Erythroblast (primary cell): Measurements from ENCODE around the gene HDAC4.

Experiments
- DNase-seq, 2 experiments: peaks; one replicate each; lab custom pipeline; 2025; lab: John Stamatoyannopoulos, UW
- GATA1 ChIP-seq: IDR thresholded peaks from 2 replicates; pipeline ENCODE4 v1.6.1; 2011; ENCODE audit warnings: low read depth, mild to moderate bottlenecking, control low read depth, low read length, moderate library complexity
- POLR2A ChIP-seq: IDR thresholded peaks from 2 replicates; pipeline ENCODE4 v1.6.1; 2011; ENCODE audit warnings: mild to moderate bottlenecking, low read length

The HDAC4 gene

GRCh38 chr2:239226677-239227581, 173.9 kb downstream of the HDAC4 start:
- TF ChIP-seq POLR2A (no peak), GATA1 (no peak)
- no peak for DNase-seq

DNA sequence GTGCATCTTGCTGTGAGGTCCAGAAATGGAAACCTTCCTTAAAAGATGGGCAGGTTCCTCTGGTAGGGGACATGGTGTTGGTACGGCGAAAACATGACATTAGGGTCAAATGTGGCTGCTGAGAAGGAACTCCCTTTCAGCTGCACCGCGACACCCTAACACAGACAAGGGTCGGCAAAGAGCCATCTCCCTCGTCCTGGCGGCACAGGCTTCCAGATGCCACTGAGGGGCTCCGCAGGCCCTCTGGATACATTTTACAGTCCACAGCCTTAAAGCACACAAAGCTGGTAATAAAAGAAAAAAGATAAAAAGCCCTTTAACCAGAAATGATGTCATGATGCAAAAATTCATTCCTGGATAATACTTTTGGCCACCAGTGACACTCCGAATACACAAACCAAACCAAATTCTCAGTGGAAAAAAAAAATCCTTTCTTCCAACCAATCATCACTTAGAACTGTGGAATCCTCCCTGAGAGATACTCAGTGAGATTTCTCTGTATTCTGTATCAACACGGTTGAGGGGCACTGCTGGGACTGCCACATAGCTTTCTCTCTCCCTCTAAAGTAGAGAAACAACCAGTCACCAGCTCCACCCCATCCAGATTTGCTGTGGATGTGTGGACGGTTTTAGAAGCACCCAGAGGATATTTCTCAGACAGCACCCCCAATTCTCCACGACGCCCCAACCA, 174.8 kb downstream of the HDAC4 start:
- DNase-seq: no peak
- TF ChIP-seq GATA1: no peak
- TF ChIP-seq POLR2A: no peak

GRCh38 chr2:239225371-239225851, 175.4 kb downstream of the HDAC4 start:
- TF ChIP-seq GATA1 (no peak), POLR2A (no peak)

DNA sequence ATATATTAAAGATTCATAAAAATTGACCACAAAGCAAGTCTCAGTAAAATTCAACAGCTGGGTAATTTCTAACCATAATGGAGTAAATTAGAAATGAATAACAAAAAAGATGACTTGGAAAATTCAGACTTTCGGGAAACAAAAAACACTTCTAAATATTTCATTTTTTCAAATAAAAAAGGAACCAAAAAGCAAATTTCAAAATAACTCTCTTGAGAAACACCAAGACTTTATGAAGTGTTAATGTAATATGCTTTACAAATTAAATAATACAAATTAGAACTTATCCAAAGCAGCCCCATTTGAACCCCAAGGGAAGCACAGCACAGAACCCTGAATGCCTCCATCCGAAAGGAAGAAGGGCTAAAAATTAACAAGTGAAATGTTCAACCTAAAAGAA, 175.9 kb downstream of the HDAC4 start:
- DNase-seq: no peak
- no peak for TF ChIP-seq POLR2A
- TF ChIP-seq GATA1: no peak

More at GRCh38 chr2:239225371-239225851, 175.4 kb downstream of the HDAC4 start:
- no peak for DNase-seq

- TF ChIP-seq POLR2A: no peak
- no peak for TF ChIP-seq GATA1
- no peak for DNase-seq
These were observed 176.6 kb downstream of the HDAC4 start for GRCh38 chr2:239224199-239224570.

- no peak for DNase-seq
- no peak for TF ChIP-seq POLR2A
- TF ChIP-seq GATA1: no peak
These were observed 177.3 kb downstream of the HDAC4 start for GRCh38 chr2:239223310-239224198.

DNA sequence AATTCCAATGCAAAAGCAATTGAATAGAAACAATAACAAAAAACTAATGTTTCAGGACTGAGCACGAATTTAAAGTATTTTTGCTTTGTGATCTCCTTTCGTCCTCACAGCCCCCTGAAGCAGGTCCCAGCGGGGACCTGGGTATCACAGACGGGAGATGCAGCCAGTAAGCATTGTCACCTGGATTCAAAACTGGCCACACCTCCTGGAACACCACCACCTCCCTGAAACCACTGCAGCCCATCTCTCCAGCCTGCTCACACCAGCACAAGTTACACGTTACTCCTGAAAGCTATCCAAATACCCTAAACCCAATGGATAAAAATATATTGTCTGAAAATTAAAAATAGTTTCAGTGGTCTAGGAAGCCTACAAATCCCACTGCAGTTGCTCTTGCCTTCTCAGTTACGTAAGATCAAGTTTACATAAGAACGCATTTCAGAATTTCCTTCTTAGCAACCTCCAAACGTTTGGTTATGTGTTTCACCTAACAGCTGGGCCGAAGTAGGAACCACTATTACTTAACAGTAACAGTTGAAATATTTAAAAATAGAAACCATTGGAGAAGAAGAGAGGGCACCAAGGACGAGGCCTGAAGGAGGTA, 178.0 kb downstream of the HDAC4 start:
- TF ChIP-seq GATA1 (no peak), POLR2A (no peak)
- no peak for DNase-seq

DNA sequence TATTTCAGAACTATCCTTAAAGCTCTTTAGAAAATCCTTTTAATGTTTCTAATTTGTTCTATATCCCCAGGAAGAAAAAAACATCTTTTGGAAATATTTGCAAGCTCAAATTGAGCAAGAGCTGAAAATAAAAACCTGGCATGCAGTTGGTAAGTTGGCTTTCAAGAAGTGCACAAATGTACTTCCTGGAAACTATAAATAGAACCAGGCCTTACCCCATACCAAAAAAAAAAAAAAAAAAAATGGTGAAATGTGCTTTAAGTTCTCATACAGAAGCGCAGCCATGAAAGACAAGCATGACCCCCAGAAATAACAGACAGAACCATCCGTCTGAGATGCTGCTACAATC, 178.5 kb downstream of the HDAC4 start:
- TF ChIP-seq POLR2A (no peak), GATA1 (no peak)
- DNase-seq: no peak

- no peak for DNase-seq
- TF ChIP-seq GATA1 (no peak), POLR2A (no peak)
These were observed 179.8 kb downstream of the HDAC4 start for GRCh38 chr2:239220981-239221396.

DNA sequence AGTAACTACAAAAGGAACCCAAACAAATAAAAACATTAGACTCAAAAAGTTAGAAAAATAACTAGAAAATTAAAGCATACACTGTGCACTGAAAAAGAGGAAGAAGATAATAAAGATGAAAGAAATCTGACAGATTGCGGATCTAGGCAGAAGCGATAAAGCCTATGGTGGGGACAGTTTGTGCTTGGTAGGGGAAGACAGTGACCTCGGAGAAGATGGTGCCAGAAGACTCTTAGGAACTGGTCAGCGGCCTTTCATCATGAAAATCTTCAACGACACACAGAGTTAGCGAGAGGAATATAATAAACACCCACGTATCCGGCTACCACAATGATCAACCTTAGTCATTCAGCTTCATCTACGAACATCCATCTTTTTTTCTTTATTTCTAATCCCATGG, 180.5 kb downstream of the HDAC4 start:
- no peak for TF ChIP-seq GATA1
- no peak for DNase-seq

- TF ChIP-seq POLR2A: no peak
- no peak for TF ChIP-seq GATA1
- DNase-seq: no peak
These were observed 184.1 kb downstream of the HDAC4 start for GRCh38 chr2:239216614-239217273.

- TF ChIP-seq GATA1: no peak
- no peak for TF ChIP-seq POLR2A
- no peak for DNase-seq
These were observed 184.7 kb downstream of the HDAC4 start for GRCh38 chr2:239215988-239216613.
